ENCODE measurements around the gene PRDM15. TPM values are rescaled to one million over a fixed set of nuclear protein-coding genes. Genes with fewer than 3 reads are reported as not detected.
"Not testable (repeated sequence)": the region's sequence is repeated elsewhere in the genome, so short reads cannot be mapped to it uniquely, and the experiment has no call there.

PRDM15 gene
- polyA plus RNA-seq, 3 donors = 5.4 to 5.7 (median 5.4) TPM

DNA sequence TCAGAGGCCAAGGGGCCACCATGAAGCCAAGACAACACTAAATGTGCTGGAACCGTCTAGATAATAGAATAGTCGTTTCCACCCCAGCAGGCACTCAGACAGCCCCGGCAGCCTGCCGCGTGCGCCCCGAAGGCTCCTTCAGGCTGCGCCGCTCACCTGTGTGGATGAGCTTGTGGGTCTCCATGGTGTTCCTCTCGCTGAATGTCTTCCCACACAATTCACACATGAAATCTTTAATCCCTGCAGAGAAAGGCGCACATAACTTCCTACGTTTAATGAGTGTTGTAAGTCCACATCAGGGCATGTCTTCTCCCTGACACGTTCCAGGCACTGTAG lies 68.6 kb downstream of the PRDM15 start:
- DNase-seq (ENCODE audit: low read depth in 3 of 3, low spot score in 2 of 3) = no peak

DNA sequence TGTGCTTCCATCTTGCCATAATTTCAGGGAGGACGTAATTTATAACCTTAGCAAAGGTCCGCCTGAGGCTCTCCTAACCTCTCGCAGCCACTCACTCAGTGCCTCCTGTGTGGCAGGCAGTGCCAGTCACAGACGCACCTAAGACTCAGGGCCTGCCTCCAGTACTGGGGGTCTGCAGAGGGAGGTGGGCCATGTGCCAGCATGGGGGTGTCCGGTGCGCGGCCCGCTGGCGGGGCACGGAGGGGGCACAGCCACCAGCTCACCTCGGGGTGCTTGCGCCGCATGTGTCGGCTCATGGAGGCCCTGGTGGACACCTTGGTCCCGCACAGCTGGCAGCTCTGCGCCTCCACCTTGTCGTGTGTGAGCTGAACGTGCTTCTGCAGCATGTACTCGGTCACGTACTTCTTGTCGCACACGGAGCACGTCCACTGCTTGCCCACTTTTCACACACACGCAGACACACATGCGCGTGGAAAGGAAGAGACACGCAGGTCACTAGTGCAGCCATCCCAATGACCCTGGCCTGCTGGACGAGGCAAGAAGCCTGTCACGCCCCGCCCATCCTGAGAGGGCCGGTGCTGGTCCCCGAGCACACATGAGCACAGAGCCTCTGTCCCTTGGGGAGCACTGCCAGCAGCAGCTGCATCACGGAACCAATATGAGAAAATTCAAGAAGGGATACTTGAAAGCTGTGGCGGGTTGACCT lies 69.1 kb downstream of the PRDM15 start:
- no peak for DNase-seq (ENCODE audit: low read depth in 3 of 3, low spot score in 2 of 3)

DNA sequence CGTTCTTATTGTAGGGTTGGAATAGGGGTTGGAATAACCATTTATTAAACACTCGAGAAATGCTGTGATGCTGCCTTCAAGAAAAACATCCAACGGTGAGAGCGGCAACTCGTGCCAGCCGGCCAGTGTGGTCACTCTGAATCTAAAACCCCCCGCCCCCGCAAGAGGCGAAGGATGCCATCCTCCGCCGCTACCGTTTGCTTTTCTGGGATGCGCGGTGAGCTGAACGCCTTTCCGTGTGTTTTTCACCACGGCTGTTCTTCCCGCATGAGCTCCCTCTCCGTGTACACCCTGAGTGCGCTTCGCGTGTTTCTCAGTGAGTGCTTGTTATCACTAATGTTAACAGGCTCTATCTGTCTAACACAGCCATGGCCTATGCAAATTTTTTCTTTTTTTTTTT lies 70.3 kb downstream of the PRDM15 start:
- no peak for DNase-seq (ENCODE audit: low read depth in 3 of 3, low spot score in 2 of 3)

DNA sequence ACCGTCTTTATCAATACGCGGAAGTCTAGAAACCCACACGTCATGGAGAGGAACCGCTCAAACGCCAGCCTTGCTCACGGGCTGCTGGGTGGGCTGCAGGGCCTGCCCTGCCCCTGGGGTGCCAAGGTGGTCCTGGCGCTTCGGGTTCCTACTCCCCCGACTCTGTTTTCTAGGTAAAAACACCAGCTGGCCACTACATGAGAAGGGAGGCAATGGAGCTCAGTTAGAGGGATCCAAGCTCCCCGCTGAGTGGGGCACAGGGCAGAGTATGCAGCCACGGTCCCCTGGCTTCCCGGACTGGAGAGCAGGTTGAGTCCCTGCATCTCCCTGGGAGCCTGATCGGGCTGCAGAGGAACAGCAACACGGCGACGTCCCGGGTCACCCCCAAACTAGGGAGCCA lies 71.0 kb downstream of the PRDM15 start:
- no peak for DNase-seq (ENCODE audit: low read depth in 3 of 3, low spot score in 2 of 3)

DNA sequence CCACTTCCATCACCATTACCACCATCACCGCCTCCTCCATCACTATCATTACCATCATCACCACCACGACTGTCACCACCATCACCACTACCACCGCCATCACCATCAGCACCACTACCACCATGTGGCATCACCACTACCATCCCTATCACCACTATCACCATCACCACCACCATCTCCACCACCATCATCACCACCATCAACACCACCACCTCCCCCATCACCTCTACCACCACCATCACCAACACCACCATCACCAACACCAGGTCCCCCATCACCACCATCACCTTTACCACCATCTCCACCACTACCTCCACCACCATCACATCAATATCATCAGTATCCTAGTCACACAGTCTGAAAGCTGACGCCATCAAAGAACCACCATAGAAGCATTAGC lies 72.4 kb downstream of the PRDM15 start:
- DNase-seq (ENCODE audit: low read depth in 3 of 3, low spot score in 2 of 3) = no peak

DNA sequence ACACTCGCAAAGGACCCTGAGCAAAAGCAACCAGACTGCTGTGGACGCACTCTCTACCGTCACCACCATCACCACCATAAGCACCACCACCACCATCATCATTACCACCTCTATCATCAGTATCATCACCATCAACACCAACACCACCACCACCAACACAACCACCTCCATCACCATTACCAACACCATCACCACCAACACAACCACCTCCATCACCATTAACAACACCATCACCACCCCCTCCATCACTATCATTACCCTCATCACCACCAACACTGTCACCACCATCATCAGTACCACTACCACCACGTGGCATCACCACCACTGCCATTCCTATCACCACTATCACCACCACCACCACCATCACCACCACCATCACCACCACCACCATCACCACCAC lies 73.5 kb downstream of the PRDM15 start:
- DNase-seq (ENCODE audit: low read depth in 3 of 3, low spot score in 2 of 3) = no peak

DNA sequence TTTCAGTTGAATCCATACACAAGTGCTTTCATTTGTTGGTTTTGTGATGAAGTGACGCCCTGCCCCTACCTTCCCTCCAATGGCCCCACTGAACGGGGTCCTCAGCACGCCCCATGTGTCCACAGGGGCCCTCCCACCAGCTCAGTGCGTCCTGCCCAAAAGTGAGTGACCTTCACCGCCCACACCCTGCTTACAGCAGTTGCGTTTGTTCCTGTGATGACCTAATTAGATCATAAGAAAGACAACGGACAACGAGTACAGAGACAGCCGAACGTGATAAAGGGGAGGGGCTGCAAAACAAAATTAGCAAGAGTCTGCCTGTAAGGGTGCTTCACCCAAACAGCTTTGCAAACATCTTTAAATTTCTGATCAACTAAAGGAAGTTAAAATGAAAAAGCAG lies 74.1 kb downstream of the PRDM15 start:
- DNase-seq (ENCODE audit: low read depth in 3 of 3, low spot score in 2 of 3) = no peak

DNA sequence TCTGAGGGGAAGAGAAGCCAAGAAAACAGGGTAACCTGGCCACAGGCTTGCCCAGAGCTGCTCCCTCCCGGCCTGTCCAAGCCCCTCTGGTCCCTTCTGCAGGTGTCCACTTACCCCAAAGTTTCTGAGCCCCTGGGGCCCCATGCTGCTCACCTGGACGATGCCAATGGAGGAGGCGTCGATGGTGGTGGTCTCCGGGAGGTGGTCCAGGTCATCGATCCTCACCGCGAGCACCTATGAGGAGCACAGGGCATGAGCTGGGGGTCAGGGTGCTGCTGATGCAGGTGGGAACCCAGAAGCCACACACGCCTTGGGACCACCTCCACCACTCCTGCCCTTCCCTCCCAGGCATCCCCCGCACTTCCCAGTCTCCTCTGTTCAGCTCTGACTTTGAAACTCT lies 74.8 kb downstream of the PRDM15 start:
- DNase-seq (ENCODE audit: low read depth in 3 of 3, low spot score in 2 of 3) = no peak

DNA sequence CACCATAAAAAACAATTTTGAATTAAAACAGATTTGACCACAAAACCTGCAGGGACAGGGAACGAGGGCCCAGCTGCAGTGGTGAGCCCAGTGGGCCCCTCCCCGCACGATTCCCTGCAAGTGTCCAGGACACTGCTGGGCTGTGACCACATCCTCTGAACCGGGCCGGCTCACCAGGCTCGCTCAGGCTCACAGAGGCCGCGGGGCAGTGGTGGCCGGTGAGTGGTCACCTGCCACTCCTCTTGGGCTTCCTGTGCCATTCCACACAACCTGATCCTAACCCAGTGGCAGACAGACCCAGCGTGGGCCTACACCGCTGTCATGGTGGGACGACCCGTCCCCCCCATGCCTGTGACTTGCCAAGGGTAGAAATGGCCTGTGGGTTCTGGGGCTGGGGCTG lies 75.8 kb downstream of the PRDM15 start:
- no peak for DNase-seq (ENCODE audit: low read depth in 3 of 3, low spot score in 2 of 3)

DNA sequence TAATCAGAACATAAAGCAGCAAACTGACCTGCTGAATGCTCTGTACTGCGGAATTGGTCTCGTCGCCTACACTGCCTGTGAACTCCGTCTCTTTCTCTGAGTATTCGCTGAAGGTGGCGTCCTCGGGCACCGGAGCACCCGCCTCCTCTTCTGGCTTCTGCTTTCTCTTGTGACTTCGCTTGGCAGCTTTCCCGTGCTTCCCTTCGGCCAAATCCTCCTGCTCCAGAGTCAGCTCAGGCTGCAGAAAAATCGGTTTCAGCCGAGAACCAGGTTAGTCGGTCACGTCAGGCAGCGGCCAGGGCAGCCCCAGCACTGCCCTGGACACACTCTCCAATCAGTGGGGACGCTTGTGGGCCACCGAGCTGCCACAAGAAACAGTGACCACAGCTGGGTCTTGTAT lies 76.5 kb downstream of the PRDM15 start:
- DNase-seq (ENCODE audit: low read depth in 3 of 3, low spot score in 2 of 3) = no peak

DNA sequence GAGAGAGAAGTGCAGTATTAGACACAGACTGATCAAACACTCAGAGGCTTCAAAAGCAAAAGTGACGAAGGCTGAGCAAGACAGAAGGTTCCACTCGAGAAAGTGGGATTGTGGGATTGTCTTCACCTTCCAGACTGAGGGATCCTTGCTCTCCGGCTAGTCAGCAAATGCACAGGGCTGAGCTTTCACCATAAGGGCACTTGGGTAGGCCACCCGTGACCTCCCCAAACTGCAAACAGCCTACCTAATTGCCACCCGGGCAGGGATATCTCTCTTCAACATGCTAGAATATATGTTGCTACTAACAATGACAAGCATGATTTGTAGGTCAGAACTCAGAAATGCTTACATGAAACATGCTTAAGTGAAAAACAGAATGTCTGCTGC lies 77.0 kb downstream of the PRDM15 start:
- DNase-seq (ENCODE audit: low read depth in 3 of 3, low spot score in 2 of 3) = no peak

DNA sequence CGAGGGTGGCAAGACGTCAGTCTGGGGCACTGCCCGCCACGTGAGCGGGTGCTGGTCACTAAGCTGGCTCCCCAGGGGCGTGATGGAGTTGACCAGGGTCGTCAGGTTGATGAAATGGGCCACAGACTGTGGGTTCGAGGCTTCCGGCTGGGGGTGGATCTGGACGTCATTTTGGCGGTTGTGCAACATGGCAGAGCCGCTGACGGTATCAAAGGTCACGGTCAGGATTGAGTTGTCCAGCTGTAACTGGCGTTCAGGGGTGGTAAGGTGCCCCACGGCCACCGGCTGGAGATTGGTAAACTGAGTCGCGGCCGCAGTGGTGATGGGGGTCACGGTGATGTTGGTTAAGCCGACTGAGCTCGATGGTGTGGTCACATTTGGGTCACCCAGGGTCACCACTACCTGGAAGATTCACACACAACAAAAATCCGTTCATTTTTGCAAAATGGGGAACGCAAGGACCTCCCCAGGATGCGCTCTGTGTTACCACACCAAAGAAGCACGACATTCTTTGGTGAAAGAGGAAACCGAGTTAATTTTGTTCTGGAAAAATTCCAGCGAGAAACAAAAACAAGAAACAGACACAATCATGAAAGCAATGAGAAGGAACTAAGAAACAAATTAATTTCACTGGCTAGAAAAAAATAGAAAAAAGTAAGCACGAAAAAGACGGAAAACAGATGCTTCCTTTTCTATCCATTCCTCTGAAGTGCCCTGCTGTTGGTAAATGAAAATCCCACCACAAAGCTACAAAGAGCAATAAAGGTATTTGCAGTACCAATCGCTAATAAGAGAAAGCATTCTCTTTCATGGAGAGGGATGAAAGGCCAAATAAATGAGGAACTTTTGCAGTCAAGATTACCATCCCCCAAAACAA lies 77.6 kb downstream of the PRDM15 start:
- no peak for DNase-seq (ENCODE audit: low read depth in 3 of 3, low spot score in 2 of 3)

DNA sequence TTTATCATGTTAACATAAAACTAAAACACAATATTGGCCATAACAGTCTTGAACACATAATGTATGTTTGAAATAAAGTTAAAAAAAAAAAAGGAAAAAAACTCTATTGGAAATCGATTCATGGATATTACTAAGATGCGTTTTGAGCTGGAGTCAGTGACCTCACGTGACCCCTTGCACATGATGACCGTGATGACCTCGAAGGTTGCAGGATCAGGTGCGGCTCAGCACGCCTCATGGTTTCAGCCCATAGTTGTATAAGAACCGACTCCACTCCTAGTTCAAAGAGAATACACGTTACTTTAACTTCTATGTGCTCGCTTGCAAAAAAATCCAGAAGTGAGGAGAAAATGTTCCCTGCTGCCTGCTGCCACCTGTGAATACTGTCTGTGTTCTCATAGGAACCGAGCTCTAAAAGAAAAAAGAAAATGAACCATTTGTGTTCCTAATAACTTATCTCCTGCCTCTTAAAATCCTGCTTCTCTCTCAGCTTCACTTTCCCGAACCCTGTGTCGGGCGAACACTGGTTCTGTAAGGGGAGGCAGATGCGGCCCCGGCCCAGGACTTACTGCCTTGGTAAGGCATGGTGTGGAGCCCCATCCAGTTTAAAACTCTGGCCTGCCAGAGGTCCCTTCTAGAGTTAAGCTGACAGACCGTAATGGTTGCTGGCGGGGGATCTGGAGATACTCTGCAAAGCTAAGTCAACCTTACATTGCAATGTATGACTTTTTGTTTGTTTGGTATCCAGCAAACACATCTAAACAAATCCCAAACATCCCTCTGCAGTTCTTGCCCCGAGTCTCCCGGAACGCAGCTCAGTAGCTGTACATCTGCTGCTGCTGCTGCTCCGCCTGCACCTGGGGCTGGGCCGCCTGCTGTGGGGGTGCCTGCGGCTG lies 78.5 kb downstream of the PRDM15 start:
- DNase-seq (ENCODE audit: low read depth in 3 of 3, low spot score in 2 of 3) = no peak

DNA sequence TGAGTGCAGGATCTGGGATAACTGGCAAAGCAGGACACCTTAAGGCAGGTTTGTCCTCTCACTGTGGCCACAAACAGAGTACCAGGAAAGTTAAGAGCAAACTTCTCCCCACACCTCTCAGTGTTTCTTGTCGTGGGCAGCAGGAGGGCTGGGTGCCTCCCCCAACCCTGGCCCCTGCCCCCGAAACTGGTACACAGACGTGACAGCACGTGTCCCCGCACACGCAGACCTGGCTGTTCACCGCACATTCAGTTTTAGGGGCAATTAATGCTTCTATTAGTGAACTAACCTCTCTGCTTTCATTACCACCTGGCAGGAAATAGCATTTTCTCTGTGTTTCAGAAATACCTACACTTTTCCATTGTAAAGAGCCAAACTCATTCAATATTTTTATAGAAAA lies 79.4 kb downstream of the PRDM15 start:
- DNase-seq (ENCODE audit: low read depth in 3 of 3, low spot score in 2 of 3) = no peak

DNA sequence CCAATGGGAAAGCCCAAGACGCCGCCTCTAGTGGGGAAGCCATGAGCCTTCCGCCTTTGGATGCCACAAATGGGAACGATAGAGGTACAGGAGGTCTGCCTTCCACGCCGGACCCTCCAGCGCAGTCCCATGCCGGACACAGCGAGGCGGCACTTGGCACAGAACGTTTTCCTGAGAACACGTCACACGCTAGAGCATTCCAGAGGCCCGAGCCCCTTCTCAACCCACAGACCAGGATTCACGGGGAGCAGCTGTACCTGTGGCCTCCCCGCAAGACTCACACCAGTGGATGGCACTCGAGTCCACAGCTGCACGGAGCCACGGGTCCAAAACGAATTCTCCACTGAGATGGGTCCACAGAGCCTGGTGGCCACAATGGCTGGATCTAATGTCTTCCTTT lies 80.8 kb downstream of the PRDM15 start:
- no peak for DNase-seq (ENCODE audit: low read depth in 3 of 3, low spot score in 2 of 3)

DNA sequence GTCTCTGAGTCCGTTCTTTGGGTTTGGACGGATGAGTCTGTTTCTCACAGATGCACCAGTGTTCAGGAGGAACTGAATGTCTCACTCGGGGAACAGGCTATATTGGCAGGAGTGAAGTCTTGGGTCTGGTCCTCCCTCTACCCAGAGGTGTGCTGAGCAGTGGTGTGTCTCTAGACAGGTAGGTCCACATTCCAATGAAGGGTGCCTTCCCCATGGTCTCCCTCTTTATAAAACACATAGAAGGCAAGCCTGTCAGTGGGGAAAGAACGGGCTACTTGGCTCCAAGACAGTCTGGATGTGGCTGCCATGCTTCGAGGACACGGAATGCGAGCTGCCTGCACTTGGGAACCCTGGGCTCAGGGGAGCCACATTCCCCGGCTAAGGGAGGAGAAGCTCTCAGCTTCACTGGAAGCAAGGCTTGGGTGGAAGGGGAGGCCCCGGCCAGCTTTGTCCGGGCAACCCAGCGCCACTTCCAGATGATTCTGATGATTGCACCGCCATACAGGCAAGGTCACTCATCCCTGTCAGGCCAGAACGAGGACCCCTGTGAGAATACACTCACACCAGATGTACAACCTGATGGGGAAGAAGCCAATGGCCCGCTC lies 82.6 kb downstream of the PRDM15 start:
- DNase-seq (ENCODE audit: low read depth in 3 of 3, low spot score in 2 of 3) = no peak

DNA sequence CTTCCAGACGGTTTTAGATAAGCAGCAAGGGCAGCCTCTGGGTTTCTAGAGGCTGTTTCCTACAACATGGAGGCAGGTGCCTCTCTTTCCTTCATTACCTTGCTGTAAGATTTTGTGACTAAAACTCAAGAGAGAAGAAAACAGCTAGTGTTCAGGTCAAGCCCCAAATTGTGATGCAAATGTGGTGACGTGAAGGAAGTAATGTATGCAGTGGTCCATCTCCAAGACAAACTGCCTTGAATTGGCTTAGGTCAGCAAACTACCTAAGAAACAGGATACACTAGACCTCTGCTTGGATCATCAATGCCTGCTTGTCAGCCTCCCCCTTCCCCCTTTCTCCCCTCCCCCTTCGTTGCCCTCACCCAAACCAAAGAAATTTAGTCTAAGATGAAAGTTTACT lies 83.4 kb downstream of the PRDM15 start:
- no peak for DNase-seq (ENCODE audit: low read depth in 3 of 3, low spot score in 2 of 3)

DNA sequence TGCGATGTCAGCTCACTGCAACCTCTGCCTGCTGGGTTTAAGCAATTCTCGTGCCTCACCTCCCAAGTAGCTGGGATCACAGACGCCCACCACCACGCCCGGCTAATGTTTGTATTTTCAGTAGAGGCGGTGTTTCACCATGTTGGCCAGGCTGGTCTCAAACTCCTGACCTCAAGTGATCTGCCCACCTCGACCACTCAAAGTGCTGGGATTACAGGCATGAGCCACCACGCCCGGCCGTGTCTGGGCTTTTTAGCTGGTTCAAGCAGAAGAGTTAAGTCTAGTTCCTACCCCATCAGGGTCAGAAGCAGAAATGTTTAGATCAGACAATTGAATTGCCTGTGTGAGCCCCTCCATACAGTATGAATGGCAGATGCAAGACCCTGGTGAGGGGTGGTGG lies 84.5 kb downstream of the PRDM15 start:
- DNase-seq (ENCODE audit: low read depth in 3 of 3, low spot score in 2 of 3) = no peak

DNA sequence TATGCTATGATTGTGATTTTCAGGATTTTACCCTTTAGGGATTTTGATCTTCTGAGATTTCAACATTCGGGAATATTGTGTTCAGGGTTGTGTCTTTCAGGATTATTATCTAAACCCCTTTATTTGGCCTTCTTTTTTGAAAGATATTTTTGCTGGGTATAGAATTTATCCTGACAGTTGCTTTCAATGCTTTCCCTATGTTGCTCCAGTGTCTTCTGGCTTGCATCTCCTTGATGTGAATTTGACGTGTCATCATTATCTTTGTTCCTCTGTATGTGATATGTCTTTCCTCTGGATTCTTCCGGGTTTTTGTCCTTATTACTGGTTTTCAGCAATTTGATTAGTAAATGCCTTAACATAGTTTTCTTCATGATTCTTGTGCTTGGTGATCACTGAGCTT lies 86.4 kb downstream of the PRDM15 start:
- no peak for DNase-seq (ENCODE audit: low read depth in 3 of 3, low spot score in 2 of 3)

DNA sequence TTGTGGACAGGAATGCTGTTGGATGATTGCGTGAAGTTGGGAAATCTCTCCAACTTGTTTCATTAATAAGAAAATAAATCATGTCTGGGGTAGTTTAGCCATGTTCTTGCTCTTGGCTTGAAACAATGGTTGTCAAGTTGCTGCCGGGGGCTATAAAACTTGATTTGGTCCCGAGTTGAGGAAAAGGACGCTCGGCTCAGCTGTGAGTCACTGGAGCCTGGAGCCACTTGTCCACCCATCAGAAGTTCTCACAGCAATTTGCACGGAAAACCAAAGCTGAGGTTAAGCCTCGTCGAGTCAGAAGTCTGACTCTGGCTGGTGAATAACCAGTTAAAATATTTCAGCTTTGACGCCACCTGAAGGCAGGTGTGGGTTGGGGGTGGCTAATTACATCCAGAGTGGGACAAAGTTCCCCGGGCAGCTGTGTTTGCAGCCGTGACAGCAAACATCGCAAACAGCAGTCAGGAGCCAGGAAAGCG lies 92.6 kb downstream of the PRDM15 start:
- no peak for DNase-seq (ENCODE audit: low read depth in 3 of 3, low spot score in 2 of 3)

DNA sequence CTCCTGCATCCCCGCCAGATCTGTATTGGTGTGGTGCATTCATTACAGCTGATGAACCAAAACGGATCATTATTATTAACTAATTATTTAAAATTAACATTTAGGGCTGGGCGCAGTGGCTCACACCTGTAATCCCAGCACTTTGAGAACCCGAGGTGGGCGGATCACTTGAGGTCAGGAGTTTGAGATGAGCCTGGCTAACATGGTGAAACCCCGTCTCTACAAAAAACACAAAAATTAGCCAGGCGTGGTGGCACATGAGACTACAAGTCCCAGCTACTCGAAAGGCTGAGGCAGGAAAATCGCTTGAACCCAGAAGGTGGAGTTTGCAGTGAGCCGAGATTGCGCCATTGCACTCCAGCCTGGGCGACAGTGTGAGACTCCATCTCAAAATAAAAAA lies 93.9 kb downstream of the PRDM15 start:
- not testable (repeated sequence) for DNase-seq (ENCODE audit: low read depth in 3 of 3, low spot score in 2 of 3)
